Endometrium (tissue), 2 donors: Measurements from ENCODE around the gene ZNF580.

Experiments
- FAIRE-seq: peaks from 2 replicates; lab custom pipeline; 2012; peaks lifted over from hg19 to GRCh38; lab: Jason Lieb, UNC
- donor health status: control.
- donor health status: control.

ZNF580 gene

GRCh38 chr19:55647732-55648584, 7.2 kb downstream of the ZNF580 start, which contains the start of gene CCDC106:
TSS of gene CCDC106 (plus strand) at chr19:55648212. CDS start at chr19:55649047, 835 bp downstream.
- FAIRE-seq, result no peak

GRCh38 chr19:55648585-55649267, 7.9 kb downstream of the ZNF580 start:
- no peak for FAIRE-seq

- no peak for FAIRE-seq
Observed at GRCh38 chr19:55649268-55650125, 8.7 kb downstream of the ZNF580 start.

- FAIRE-seq, result no peak
Observed at GRCh38 chr19:55650126-55650557, 9.3 kb downstream of the ZNF580 start.

- FAIRE-seq, result no peak
Observed at GRCh38 chr19:55650602-55651230, 9.9 kb downstream of the ZNF580 start.

- no peak for FAIRE-seq
Observed at GRCh38 chr19:55651236-55651635, 10.4 kb downstream of the ZNF580 start.

GRCh38 chr19:55652311-55653128, 11.7 kb downstream of the ZNF580 start:
- no peak for FAIRE-seq

GRCh38 chr19:55653651-55654322, 13.0 kb downstream of the ZNF580 start:
- no peak for FAIRE-seq

GRCh38 chr19:55654323-55654867, 13.6 kb downstream of the ZNF580 start:
- FAIRE-seq, result peak; percentile 97

GRCh38 chr19:55654868-55655647, 14.3 kb downstream of the ZNF580 start, which contains the start of gene U2AF2:
TSS of gene U2AF2 (plus strand) at chr19:55655035. CDS start at chr19:55655105, 70 bp downstream.
- no peak for FAIRE-seq

- no peak for FAIRE-seq
Observed at GRCh38 chr19:55655648-55656040, 14.8 kb downstream of the ZNF580 start.

GRCh38 chr19:55656552-55656951, 15.8 kb downstream of the ZNF580 start:
- FAIRE-seq, result no peak

- no peak for FAIRE-seq
Observed at GRCh38 chr19:55656988-55657747, 16.4 kb downstream of the ZNF580 start.

- FAIRE-seq, result no peak
Observed at GRCh38 chr19:55658846-55659459, 18.2 kb downstream of the ZNF580 start.

GRCh38 chr19:55659822-55660221, 19.0 kb downstream of the ZNF580 start:
- FAIRE-seq, result no peak

GRCh38 chr19:55660404-55660803, 19.6 kb downstream of the ZNF580 start:
- no peak for FAIRE-seq

GRCh38 chr19:55660991-55661390, 20.2 kb downstream of the ZNF580 start:
- no peak for FAIRE-seq

GRCh38 chr19:55661826-55662225, 21.0 kb downstream of the ZNF580 start:
- FAIRE-seq, result no peak
